Spleen (tissue), 11 donors: ENCODE data around the gene TMEM176B. TPM values are rescaled to one million over a fixed set of nuclear protein-coding genes. Genes with fewer than 3 reads are reported as not detected.
A peak's percentile ranks its signal among the peaks of the same experiment; 100 is the strongest.

ENCODE experiments used
- DNase-seq: peaks from one replicate; pipeline ENCODE4 v3.0.0-alpha.2; 2020
- H3K27ac ChIP-seq, 8 donors: fragments of 200-600 bp; sonication (generic) in 7 of 8; 1 replicate in 4 of 8; 2 replicates in 4 of 8; pipeline versions ENCODE4 v1.5.0 to v1.8.0; 2016 to 2021; ENCODE audit warnings: inconsistent platforms in 4 of 8, mild to moderate bottlenecking in 4 of 8, moderate library complexity in 1 of 8
- H3K27me3 ChIP-seq, 7 donors: fragments of 200-600 bp; sonication (generic) in 6 of 7; replicated peaks in 1 of 7; 1 replicate in 4 of 7; 2 replicates in 3 of 7; pipeline versions ENCODE4 v1.5.0 to v1.8.0; 2016 to 2021; ENCODE audit warnings: inconsistent platforms in 3 of 7, mild to moderate bottlenecking in 1 of 7
- H3K36me3 ChIP-seq, 6 donors: fragments of 200-600 bp; sonication (generic) in 5 of 6; 1 replicate in 4 of 6; 2 replicates in 2 of 6; pipeline versions ENCODE4 v1.5.0 to v1.8.0; 2016 to 2021; ENCODE audit warnings: inconsistent platforms in 2 of 6
- H3K4me1 ChIP-seq, 6 donors: fragments of 200-600 bp; sonication (generic) in 5 of 6; 1 replicate in 3 of 6; 2 replicates in 3 of 6; pipeline versions ENCODE4 v1.5.0 to v1.8.0; 2016 to 2021; ENCODE audit warnings: inconsistent platforms in 3 of 6
- H3K4me3 ChIP-seq, 8 donors: fragments of 200-600 bp; sonication (generic) in 7 of 8; 1 replicate in 4 of 8; 2 replicates in 4 of 8; pipeline versions ENCODE4 v1.5.0 to v1.8.0; 2016 to 2021; ENCODE audit warnings: inconsistent platforms in 4 of 8, mild to moderate bottlenecking in 4 of 8, moderate library complexity in 2 of 8
- H3K9me3 ChIP-seq, 8 donors: fragments of 200-600 bp; sonication (generic) in 7 of 8; 1 replicate in 4 of 8; 2 replicates in 4 of 8; pipeline versions ENCODE4 v1.5.0 to v1.8.0; 2016 to 2021; ENCODE audit warnings: inconsistent platforms in 4 of 8
- CTCF ChIP-seq, 11 experiments: fragments of 200-600 bp in 7 of 11; fragments of 450-650 bp in 4 of 11; sonication (generic) in 4 of 11; IDR thresholded peaks in 8 of 11; conservative IDR thresholded peaks in 3 of 11; 1 replicate in 7 of 11; 2 replicates in 4 of 11; pipeline versions ENCODE4 v1.4.0 to v1.8.0; 2016 to 2021; ENCODE audit warnings: antibody characterized with exemption in 11 of 11, inconsistent platforms in 4 of 11, mild to moderate bottlenecking in 1 of 11
- POLR2A ChIP-seq, 3 donors: fragments of 450-650 bp; IDR thresholded peaks; one replicate each; pipeline ENCODE4 v1.5.1; 2017; ENCODE audit warnings: antibody characterized with exemption in 3 of 3, mild to moderate bottlenecking in 1 of 3
- POLR2AphosphoS5 ChIP-seq, 3 donors: sonication (generic); formaldehyde crosslinking; IDR thresholded peaks; one replicate each; pipeline ENCODE4 v1.5.1; 2017; ENCODE audit warnings: antibody characterized with exemption in 3 of 3
- WGBS, 5 donors: extraction: QIAGEN DNeasy Blood & Tissue Kit in 3 of 5; methylation state at CpG; one replicate each; pipeline versions ENCODE4 v1.1.5 to v1.1.7; 2013 to 2018; 5-methylcytosine and 5-hydroxymethylcytosine counted together
- intact Hi-C: fragments of 100-400 bp; cut with DNase I; formaldehyde crosslinking; loops from one replicate; pipeline ENCODE4 v1.15.0; 2023; ENCODE audit warnings: low total_unique reads
- polyA plus RNA-seq, 3 donors: library from polyadenylated mRNA; stranded (reverse); fragments of 200-250 nt; gene quantifications; one replicate each; pipeline ENCODE4 v1.2.1, GENCODE V29; 2013
- total RNA-seq, 7 donors: library from RNA; depleted of rRNA in 3 of 7; stranded (reverse); fragments of >200 nt in 3 of 7; fragmentation: NEBNext Ultra II Directional in 4 of 7; extraction: Animal tissue kit (Norgen Biotek cat#: 25700) in 4 of 7; gene quantifications; one replicate each; pipeline versions ENCODE4 v1.1.0 to v1.2.1, GENCODE V29; 2016 to 2021
- donor health status: healthy with polysubstance abuse.
- donor health status: DM: no; HTN: no; CAD: no; lungs with moderate emphysema.
- donor health status: DM: no; HTN: no; CAD: no.
- donor health status: Bipolar disorder and iron deficiency.
- donor health status: healthy.
- donor health status: DM: no; HTN: no; CAD: no.
- donor health status: DM: yes; HTN: yes; CAD: no.

Gene TMEM176B
- total and polyA plus RNA-seq, 10 donors, result 56.1 to 107 (median 82.2) TPM

- WGBS, 5 donors, result 78 to 86% (median 84%) methylated on average over 3 to 5 of the region's 5 CpGs
- Histone ChIP-seq H3K27ac (peak overlapping the region in 6 of 8 donors; percentile 13 to 90 (median 44)), H3K9me3 (no peaks in the 10 kb centered on the region), H3K27me3 (no peaks in the 10 kb centered on the region), H3K4me1 (peaks cover 10 to 98% (median 55%) of the 10 kb centered on the region in 6 donors), H3K36me3 (peaks cover 0 to 52% (median 34%) of the 10 kb centered on the region in 6 donors), H3K4me3 (peak overlapping the region in 2 of 8 donors; percentile 3 to 84)
- no peak for DNase-seq
- TF ChIP-seq POLR2AphosphoS5 (IDR thresholded peaks at IDR 0.05) (peak in 2 of 3 donors; percentile 52 to 61), CTCF (IDR thresholded peaks at IDR 0.05 in 8 of 11, conservative IDR thresholded peaks at IDR 0.05 in 3 of 11) (no peak)
- intact Hi-C loops, result no loop called here
These were observed 55.1 kb downstream of the TMEM176B start for GRCh38 chr7:150745086-150745485.

GRCh38 chr7:150744041-150744656 is 56.0 kb downstream of the TMEM176B start:
- Histone ChIP-seq H3K4me3 (peak overlapping the region in 3 of 8 donors; percentile 69 to 84 (median 70)), H3K27me3 (no peaks in the 10 kb centered on the region), H3K9me3 (no peaks in the 10 kb centered on the region), H3K4me1 (peaks cover 10 to 98% (median 60%) of the 10 kb centered on the region in 6 donors), H3K36me3 (peaks cover 0 to 54% (median 34%) of the 10 kb centered on the region in 6 donors), H3K27ac (peak overlapping the region in 6 of 8 donors; percentile 25 to 90 (median 60))
- TF ChIP-seq POLR2AphosphoS5 (IDR thresholded peaks at IDR 0.05), result peak in 2 of 3 donors; percentile 52 to 54
- no peak for TF ChIP-seq CTCF (IDR thresholded peaks at IDR 0.05 in 8 of 11, conservative IDR thresholded peaks at IDR 0.05 in 3 of 11)
- intact Hi-C loops, result no loop called here
- DNase-seq, result no peak
- 80 to 92% (median 85%) methylated on average over 6 to 8 of the region's 8 CpGs for WGBS, 5 donors

DNA sequence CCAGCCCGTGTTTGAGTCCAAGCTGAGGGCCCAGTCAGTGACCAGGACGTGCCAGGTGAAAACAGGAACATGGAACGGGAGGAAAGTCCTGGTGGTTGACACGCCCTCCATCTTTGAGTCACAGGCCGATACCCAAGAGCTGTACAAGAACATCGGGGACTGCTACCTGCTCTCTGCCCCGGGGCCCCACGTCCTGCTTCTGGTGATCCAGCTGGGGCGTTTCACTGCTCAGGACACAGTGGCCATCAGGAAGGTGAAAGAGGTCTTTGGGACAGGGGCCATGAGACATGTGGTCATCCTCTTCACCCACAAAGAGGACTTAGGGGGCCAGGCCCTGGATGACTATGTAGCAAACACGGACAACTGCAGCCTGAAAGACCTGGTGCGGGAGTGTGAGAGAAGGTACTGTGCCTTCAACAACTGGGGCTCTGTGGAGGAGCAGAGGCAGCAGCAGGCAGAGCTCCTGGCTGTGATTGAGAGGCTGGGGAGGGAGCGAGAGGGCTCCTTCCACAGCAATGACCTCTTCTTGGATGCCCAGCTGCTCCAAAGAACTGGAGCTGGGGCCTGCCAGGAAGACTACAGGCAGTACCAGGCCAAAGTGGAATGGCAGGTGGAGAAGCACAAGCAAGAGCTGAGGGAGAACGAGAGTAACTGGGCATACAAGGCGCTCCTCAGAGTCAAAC is 57.7 kb downstream of the TMEM176B start:
- intact Hi-C loops, result no loop called here
- WGBS, 5 donors, result 72 to 85% (median 80%) methylated on average over 14 of the region's 14 CpGs
- no peaks in the 10 kb centered on the region for H3K9me3 ChIP-seq
- no peak for DNase-seq
- peak overlapping the region in 6 of 8 donors; percentile 24 to 90 (median 60) for H3K27ac ChIP-seq
- no peaks in the 10 kb centered on the region for H3K27me3 ChIP-seq
- peaks cover 10 to 95% (median 59%) of the 10 kb centered on the region in 6 donors for H3K4me1 ChIP-seq
- TF ChIP-seq POLR2A (IDR thresholded peaks at IDR 0.05) (no peak), POLR2AphosphoS5 (IDR thresholded peaks at IDR 0.05) (peak; percentile 14 to 56 (median 41))
- H3K4me3 ChIP-seq, result peak overlapping the region in 6 of 8 donors; percentile 10 to 84 (median 62)
- H3K36me3 ChIP-seq, result peaks cover 0 to 54% (median 34%) of the 10 kb centered on the region in 6 donors

Other genes with a start within 250 kb of the TMEM176B start
- gene GIMAP4, start 233.0 kb downstream of the TMEM176B start, total RNA-seq, result 100 to 1,000 TPM; 112 to 214 (median 172) TPM
- 10 to 100 TPM; 35.9 to 86.8 (median 60.4) TPM for gene GIMAP4, start 233.0 kb downstream of the TMEM176B start, polyA plus RNA-seq
- 100 to 1,000 TPM in 5 of 7 donors, 10 to 100 TPM in 2; 75.5 to 181 (median 135) TPM for gene GIMAP6, start 168.0 kb downstream of the TMEM176B start, total RNA-seq
- gene GIMAP6, start 168.0 kb downstream of the TMEM176B start, polyA plus RNA-seq, result 10 to 100 TPM; 18.2 to 58.6 (median 27.7) TPM
- gene GIMAP2, start 114.7 kb downstream of the TMEM176B start, total RNA-seq, result 100 to 1,000 TPM in 1 of 7 donors, 10 to 100 TPM in 6; 48.6 to 126 (median 85.4) TPM
- gene GIMAP2, start 114.7 kb downstream of the TMEM176B start, polyA plus RNA-seq, result 10 to 100 TPM; 33.9 to 48.5 (median 47.5) TPM
- 10 to 100 TPM; 16.4 to 61.2 (median 48.1) TPM for gene GIMAP1, start 83.8 kb downstream of the TMEM176B start, total RNA-seq
- 10 to 100 TPM in 2 of 3 donors, 1 to 10 TPM in 1; 8.7 to 31.2 (median 14.1) TPM for gene GIMAP1, start 83.8 kb downstream of the TMEM176B start, polyA plus RNA-seq
- gene GIMAP5, start 62.9 kb downstream of the TMEM176B start, total RNA-seq, result 100 to 1,000 TPM in 3 of 7 donors, 10 to 100 TPM in 4; 34.0 to 183 (median 90.6) TPM
- 100 to 1,000 TPM in 1 of 3 donors, 10 to 100 TPM in 2; 70.2 to 114 (median 75.9) TPM for gene GIMAP5, start 62.9 kb downstream of the TMEM176B start, polyA plus RNA-seq
- 10 to 100 TPM; 28.6 to 84.6 (median 57.1) TPM for gene TMEM176A, start 405 bp upstream of the TMEM176B start, total RNA-seq
- gene TMEM176A, start 405 bp upstream of the TMEM176B start, polyA plus RNA-seq, result 10 to 100 TPM; 52.5 to 77.9 (median 62.9) TPM
- gene AOC1, start 52.2 kb upstream of the TMEM176B start, total RNA-seq, result 1 to 10 TPM in 2 of 7 donors, under 1 TPM in 3, not detected in 2; 0.36 to 2.5 (median 0.79) TPM
- gene AOC1, start 52.2 kb upstream of the TMEM176B start, polyA plus RNA-seq, result 1 to 10 TPM in 1 of 3 donors, under 1 TPM in 2; 0.03 to 1.1 (median 0.39) TPM
- gene KCNH2, start 178.0 kb upstream of the TMEM176B start, total RNA-seq, result 1 to 10 TPM; 1.6 to 5.1 (median 2.8) TPM
- gene KCNH2, start 178.0 kb upstream of the TMEM176B start, polyA plus RNA-seq, result 1 to 10 TPM in 2 of 3 donors, under 1 TPM in 1; 0.67 to 2.5 (median 1.3) TPM
- 100 to 1,000 TPM; 106 to 455 (median 187) TPM for gene NOS3, start 190.7 kb upstream of the TMEM176B start, total RNA-seq
- gene NOS3, start 190.7 kb upstream of the TMEM176B start, polyA plus RNA-seq, result 10 to 100 TPM; 11.9 to 81.1 (median 28.4) TPM
- gene ATG9B, start 224.1 kb upstream of the TMEM176B start, total RNA-seq, result 1 to 10 TPM in 6 of 7 donors, under 1 TPM in 1; 0.66 to 3.8 (median 2.8) TPM
- 1 to 10 TPM; 1.8 to 3.7 (median 1.9) TPM for gene ATG9B, start 224.1 kb upstream of the TMEM176B start, polyA plus RNA-seq
- gene ABCB8, start 228.1 kb upstream of the TMEM176B start, total RNA-seq, result 10 to 100 TPM; 22.5 to 42.6 (median 29.1) TPM
- 10 to 100 TPM; 12.9 to 21.1 (median 17.2) TPM for gene ABCB8, start 228.1 kb upstream of the TMEM176B start, polyA plus RNA-seq
- gene ASIC3, start 248.2 kb upstream of the TMEM176B start, total RNA-seq, result 1 to 10 TPM; 1.5 to 5.0 (median 2.9) TPM
- gene ASIC3, start 248.2 kb upstream of the TMEM176B start, polyA plus RNA-seq, result 1 to 10 TPM; 1.1 to 3.7 (median 2.6) TPM